Eye (tissue), 1 donor: ENCODE results near the gene PARVG.

Experiments used
- DNase-seq: peaks from one replicate; pipeline ENCODE4 v3.0.0-alpha.2; 2015

Gene PARVG

DNA sequence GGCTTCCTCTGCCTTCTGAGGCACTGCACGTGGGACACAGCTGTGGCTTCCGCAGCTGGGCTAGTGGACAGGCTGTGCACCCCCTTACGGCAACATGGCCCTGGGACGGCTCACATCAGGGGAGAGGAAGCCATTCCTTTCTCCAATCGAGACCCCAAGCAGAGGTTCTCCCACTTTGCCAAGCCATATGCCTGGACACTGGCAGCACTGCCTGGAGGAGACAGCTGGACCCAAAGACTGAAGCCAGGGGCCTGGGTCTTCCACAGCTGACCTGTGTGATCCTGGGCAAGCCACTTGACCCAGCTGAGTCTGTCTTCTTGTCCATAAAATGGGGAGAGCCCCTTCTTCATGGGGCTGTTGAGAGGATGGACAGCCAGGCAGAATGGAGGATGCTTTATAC is 66.6 kb downstream of the PARVG start:
- no peak for DNase-seq

DNA sequence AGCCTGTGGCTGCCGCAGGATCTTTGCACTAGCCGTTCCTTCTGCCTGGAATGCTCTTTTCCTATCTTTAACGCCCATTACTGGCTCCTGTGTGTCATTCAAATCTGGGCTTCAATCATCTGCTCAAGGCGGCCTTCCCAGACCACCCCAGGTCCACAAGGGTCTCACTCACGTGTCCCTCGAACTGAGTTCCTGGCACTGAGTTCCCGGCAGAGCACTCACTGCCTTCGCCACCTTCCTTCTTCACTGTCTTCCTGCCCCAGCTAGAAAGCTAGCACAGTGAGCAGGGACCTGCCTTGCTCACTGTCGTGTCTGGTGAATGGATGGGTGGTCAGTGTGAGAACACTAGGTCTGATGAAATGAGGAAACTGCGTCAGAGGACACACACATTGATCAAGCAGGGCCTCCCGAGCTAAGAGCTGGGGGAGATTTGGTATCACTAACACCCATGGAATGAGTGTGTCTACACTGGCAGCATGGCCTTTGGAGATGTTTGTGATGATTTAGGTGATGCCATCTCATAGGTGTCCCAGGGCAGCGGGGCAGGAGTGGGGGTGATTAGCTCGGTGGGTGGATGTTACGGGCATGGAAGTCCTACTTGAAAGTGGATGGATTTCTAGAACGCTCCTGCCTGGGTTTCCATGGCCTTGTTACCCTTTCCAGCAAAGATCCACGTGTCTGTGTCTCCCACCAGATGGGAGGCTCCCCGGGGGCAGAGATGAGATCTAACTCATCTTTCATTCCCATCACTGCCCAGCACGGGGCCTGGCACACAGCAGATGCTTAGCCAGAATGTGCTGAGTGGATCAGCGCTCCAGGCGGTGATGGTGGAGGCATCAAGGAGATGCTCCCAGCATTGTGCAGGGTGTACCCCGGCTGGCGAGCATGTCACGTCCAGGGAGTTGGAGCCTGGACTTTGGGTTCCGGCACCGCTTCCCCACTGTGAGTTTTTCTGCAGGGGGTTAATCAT is 67.5 kb downstream of the PARVG start:
- DNase-seq = no peak

DNA sequence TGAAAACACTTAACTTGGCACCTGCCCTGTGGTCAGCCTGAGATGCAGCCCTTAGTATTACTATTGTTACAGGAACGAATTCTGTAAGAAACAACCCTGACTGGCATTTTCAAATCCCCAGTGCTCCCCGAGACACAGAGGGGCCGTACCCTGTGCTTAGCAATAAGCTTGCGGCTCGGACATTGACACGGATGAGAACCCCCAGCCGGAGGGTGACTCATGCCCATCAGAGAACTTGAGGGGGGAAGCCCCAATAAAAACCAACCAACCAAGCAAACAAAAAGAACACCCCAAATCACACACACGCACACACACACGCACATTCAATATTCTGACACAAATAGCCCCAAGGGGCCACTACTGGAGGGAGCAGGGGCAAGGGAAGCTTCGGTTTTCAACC is 68.2 kb downstream of the PARVG start:
- no peak for DNase-seq

DNA sequence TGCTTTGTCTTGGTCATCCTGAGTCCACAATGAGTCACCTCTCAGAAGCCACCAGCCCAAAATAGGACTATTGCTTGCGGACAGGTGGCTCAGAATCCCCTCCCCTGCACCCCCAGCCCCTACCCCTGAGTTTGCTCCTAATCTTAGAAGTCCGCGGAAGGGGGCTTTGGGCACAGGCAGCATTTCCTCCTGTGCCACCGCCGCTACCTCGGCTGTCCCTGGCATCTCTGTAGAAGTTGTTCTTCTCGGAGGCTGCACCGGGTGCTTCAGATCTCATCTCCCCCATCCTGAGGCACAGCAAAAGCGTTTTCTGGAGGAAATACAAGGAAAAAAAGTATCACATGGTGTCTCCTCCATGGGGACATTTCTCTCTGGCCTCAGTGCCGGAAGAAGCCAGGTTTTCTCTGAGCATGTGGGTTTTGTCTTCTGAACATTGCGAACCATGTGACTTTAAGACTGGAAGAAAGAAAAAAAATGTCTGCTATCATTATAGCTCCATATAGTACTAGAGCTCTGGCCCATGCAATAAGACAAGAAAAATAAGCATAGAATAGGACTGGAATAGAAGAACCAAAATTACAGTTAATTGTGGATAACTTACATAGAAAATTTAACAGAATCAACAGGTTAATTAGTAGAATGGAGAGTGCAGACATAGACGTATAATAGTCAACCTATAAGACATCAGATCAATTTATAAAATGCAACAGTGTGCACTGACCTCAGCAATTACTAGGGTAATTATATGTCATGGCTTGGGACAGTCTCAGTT is 68.8 kb downstream of the PARVG start:
- peak; percentile 8 for DNase-seq

DNA sequence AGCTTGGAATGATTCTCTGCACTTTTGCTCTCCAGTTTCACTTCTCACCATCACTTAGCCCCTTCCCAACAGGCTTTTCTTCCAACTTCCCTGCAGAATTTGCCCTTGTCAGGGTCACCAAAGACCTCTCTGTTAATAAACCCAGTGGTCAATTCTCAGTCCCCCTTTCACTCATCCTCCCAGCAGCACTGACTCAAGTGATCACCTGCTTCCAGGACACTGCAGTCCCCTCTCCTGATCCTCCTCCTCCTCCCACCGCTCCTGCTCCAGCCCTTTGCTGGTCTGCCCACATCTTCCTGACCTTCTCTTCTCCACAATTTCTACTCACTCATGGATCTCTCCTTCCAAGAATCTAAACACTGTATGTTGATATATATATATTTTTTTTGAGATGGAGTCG is 74.1 kb downstream of the PARVG start:
- DNase-seq = no peak

DNA sequence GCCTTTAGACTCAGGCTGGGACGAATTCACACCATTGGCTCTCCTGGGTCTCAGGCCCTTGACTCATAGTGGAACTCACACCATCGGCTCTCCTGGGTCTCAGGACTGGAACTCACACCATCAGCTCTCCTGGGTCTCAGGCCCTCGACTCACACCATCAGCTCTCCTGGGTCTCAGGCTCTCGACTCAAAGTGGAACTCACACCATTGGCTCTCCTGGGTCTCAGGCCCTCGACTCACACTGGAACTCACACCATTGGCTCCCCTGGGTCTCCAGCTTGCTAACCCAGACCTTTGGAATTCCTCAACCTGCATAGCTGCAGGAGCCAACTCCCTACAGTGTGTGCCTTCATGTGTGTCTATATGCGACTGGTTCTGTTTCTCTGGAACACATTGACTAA is 75.4 kb downstream of the PARVG start:
- no peak for DNase-seq

DNA sequence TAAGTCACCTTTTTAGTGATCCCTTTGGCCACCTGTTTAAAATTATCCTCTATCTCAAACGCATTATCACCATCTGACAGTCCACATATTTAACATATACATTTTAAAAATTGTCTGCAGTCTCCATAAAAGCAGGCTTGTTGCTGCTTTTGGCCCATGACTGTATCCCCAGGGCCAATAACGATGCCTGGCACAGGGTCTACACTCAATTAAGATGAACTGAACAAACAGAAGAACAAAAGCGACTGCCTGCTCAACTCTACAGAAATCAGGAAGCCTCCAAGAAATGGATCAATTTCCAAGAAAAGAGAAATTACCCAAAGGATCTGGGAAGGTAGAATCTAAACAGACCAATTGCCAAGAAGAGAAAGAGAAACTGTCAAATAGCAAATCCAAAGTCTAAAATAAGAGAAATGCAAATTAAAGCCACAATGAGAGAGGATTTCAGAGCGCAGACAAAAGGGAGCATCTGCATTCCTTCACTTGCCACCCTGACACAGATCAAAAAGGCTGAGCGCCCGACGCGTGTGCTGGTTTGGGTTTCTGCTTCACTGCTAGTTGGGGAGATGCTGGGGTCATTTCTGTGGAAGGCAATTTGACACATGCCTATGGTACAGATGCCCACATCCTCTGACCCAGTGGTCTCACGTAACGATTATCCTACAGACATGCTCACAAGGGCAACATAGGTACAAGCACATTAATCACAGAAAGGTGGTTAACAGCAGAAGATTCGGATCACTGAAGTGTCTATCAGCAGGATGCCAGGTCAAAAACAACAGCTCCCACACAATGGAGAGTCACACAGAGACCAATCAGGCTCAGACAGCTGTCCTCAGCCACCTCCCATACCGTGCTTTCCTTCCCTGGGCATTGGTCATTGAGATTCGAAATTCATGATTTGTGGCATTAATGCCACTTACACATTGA is 76.1 kb downstream of the PARVG start:
- DNase-seq = peak; percentile 23
